GM19328 (cell line): ENCODE results near the gene OR2G6.
"Not testable (repeated sequence)": the region's sequence is repeated elsewhere in the genome, so short reads cannot be mapped to it uniquely, and the experiment has no call there.

ENCODE experiments used
- ATAC-seq: cut with Tn5 transposase; IDR thresholded peaks from one replicate; pipeline ENCODE4 v1.9.1; 2021; ENCODE audit warnings: mild to moderate bottlenecking, moderate library complexity; ENCODE audit not compliant: unreplicated experiment

Gene OR2G6

DNA sequence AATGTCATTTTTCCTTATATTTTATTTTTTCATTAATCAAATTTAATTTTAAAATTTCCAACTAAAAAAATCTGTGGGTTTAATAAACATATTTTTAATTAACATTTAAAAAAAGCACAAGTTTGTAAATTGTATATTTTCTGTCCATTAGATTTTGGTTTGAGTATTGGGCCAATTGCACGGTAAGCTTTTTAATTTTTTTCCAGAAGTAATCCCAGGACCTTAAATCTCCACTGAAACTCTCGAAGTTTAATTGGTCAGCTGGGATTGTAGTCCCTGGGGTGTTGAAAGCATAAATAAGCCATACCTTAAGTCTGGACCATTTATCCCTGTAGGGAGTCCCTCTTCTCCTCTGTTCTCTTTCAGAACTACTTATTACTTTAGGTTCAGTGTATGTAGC is at the start of gene OR2G6:
TSS of gene OR2G6 (plus strand) at position 301 of the 400 bp plus-strand sequence. CDS start 13,574 bp downstream, outside the sequence.
- not testable (repeated sequence) for ATAC-seq

DNA sequence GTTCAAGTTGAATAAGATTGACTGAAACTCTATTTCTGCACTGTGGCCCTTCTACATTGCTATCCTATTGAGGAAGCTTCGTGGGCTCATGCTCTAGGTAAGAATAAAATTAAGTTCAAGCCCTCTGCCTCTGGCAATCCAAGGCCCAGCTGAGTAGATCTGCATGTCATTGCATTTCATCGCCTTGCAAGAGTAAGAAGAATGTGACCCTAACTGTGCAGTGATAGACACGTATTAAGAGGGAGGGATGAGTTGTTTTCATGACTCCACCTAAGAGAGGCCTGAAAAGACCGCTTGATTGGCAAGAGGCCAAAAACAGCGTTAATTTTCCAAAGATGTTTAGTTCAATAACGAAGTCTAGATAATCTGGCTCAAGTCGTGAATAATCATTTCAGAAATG is 48.8 kb upstream of the OR2G6 start:
- ATAC-seq, result not testable (repeated sequence)

DNA sequence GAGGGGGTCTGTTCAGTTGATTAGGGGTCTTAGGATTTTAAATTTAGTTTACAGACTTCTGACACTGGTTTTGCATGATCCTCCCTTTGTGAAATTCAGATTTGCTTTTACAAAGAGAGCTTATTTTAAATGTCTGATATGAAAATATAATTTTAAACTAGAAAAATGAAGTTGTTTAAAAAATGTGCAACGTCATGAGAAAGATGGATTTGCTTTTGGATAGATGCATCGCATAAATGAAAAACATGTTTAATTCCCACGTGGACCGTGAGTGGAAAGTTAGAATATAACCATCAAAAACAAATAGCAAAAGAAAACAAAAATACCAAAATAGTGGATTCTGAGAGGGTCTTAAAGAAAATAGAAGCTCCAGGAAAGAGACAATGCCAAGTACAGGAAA is 36.7 kb upstream of the OR2G6 start:
- no peak for ATAC-seq

DNA sequence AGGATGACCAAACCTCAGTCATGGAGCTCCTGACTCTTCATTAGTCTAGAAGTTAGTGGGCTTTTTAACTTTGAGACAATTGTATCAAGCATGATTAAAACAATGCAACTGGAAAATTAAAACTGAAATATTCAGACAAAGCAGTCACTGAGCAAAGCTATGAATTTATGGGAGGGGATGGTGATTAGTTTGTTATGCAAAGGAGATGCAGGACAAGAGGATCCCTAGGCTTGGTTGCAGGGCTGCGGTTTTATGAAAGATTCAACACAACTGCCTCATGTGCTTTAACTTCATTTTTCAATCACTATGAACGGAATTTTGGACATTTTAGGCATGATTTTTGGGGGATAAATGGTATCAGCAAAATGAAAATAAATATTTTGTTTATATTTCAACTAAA is 35.8 kb upstream of the OR2G6 start:
- ATAC-seq, result not testable (repeated sequence)

DNA sequence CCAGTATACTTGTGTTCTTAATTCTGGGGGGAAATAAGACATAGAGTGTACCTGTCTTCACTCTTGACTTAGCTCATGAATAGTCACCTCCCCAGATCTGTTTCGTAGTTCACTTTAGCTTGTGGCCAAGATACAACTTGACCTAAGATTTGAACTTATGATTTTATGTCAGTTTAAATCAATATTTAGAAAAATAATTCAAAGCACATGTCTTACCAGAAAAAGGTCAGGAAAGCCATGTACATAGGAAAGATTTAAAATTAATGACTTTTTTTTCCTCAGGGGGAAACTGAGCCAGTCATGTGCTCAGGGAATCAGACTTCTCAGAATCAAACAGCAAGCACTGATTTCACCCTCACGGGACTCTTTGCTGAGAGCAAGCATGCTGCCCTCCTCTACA is 34.8 kb upstream of the OR2G6 start, which contains the start of gene OR2T3:
TSS of gene OR2T3 (plus strand) at position 301 of the 400 bp plus-strand sequence. CDS start at position 301, 0 bp downstream.
- not testable (repeated sequence) for ATAC-seq

DNA sequence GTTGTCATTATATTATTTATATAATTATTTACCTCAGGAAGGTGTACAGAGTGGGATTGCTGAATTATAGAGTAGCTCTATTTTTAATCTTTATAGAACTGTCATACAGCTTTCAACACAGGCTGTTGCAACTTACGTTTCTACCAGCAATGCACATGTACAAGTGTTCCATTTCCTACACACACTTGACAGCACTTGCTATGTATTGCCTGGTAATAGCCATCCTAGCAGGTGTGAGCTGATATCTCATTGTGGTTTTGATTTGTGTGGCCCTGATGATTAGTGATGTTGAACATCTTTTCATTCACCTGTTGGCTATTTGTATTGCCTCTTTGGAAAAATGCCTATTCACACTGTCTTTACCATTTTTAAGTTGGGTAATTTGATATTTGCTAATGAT is 32.2 kb upstream of the OR2G6 start:
- ATAC-seq, result not testable (repeated sequence)

DNA sequence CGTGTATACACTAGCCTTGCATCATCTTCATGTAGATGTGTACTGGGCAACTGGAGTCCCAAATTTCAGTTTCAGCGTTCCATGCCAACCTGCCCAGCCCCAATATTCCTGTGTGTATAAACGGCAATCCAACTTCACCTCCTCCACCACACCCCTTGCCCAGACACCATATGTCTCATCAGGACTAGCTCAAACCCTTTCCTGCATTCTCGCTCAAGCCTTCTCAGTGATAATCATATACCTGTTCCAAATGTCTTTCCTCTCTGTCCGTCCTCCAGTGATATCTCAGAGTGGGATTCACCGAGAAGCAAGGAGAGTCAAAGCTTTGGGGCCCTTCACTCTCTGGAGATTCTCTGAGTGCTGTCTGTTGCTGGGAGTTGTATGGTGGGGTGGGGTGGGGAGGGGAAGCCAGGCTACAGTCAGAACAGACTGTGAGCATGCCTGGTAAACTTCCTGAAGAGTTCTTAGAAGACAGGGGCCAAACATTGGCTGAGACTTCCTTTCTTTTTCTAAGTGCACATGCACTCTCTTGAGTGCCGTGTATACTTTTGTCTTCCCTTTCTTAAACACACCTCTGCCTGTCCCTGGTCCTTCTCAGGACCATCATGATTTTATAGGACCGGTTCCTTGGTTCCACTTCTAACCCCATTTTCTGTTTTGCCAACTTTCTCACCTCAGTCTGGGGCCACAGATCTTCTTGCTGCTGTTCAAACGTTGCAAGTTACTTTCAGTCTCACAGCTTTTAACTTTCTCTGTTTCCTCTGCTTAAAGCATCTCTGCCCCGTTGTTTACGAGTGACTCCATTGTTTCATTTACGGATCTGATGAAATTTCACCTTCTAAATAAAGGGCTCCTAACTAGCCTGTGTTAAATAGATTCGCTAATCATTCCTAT is 25.9 kb upstream of the OR2G6 start:
- peak; percentile 76 for ATAC-seq

DNA sequence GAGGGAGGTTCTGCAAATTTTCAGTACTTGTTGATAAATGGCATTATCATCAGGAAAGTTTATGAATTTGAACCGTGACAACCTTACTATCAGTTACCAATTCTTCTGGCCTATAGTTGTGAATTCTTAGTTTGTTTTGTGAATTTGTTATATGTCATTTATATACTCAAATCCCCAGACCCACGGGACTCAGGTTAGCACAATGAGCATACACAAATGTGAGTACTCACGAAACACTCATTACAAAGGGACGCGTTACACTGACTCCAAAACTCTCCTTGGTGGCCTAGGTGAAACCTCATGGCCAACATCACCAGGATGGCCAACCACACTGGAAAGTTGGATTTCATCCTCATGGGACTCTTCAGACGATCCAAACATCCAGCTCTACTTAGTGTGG is 19.6 kb upstream of the OR2G6 start, which contains the start of gene OR2T5:
TSS of gene OR2T5 (plus strand) at position 301 of the 400 bp plus-strand sequence. CDS start at position 301, 0 bp downstream.
- ATAC-seq, result not testable (repeated sequence)

DNA sequence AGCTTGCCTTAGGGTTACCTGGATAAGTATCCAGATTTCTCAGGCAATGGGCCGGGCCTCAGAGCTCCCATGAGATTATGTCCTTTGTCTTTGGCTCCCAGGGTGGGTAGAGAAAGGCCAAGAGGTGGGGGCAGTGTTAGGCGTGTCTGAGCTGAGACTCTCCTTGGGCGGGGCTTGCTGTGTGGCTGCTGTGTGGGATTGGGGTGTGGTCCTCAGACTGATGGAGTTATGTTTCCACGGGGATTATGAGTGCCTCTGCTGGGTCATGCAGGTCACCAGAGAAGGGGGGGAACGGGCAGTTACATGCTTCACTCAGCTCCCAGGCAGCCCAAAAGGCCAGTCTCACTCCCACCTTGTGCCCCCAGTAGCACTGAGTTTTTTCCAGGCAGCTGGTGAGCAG is 11.2 kb upstream of the OR2G6 start:
- not testable (repeated sequence) for ATAC-seq

DNA sequence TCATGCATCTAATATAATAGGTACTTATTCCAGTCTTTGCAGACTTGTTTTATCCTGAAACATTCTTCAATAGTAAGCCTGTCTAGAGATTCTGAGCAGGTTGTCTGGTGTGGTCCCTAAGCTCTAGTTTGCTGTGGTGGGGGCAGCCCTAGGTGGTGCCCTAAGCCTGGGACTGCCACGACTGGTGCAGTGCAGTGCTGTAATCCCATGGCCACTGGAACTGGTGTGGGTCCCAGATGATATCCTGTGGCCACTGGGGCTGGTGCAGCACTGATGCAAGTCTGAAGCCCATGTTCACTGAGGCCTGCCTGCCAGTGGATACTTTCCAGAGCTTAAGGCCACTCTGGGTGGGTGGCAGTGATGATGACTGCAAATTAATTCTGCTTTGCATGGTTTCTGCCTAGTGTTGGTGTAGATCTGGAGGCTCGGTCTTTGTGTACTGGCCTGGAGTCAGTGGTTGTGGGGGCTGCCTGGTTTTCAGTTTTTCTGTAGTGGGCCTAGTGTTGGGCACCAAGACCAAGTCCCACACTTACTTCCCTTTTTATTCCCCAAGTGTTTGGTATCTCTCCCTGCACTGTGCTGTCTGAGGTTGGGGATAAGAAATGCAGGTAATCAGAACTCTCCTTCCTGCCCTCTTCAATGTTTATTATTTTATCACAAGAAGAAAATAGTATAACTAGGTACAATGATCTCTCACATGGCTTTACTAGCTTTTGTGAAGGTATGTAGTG is 7.4 kb upstream of the OR2G6 start:
- not testable (repeated sequence) for ATAC-seq

DNA sequence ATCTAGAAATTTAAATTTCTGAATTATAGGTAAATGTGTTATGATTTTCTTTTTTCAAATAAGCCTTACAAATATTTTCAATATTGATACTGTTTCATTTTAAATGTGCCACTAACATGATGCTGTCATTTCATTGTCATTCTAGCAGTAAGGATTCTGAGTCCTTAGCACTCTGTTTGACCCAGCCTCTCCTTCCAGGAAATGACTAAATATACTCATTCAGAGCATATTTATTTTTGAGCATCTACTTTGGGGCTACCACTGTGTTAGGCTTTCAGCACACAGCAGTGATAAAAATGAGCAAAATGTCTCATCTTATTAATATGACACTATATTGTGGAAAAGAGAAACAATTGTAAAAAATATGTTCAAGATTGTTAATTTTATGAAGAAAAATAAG is 2.3 kb downstream of the OR2G6 start:
- not testable (repeated sequence) for ATAC-seq

DNA sequence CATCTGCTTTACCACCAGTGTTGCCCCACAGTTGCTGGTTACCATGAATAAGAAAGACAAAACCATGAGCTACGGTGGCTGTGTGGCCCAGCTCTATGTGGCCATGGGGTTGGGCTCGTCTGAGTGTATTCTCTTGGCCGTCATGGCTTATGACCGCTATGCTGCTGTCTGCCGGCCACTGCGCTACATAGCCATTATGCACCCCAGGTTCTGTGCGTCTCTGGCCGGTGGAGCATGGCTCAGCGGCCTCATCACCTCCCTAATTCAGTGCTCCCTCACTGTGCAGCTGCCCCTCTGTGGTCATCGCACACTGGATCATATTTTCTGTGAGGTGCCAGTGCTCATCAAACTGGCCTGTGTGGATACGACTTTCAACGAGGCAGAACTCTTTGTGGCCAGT is 14.0 kb downstream of the OR2G6 start:
- no peak for ATAC-seq

DNA sequence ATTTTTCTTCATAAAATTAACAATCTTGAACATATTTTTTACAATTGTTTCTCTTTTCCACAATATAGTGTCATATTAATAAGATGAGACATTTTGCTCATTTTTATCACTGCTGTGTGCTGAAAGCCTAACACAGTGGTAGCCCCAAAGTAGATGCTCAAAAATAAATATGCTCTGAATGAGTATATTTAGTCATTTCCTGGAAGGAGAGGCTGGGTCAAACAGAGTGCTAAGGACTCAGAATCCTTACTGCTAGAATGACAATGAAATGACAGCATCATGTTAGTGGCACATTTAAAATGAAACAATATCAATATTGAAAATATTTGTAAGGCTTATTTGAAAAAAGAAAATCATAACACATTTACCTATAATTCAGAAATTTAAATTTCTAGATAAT is 29.6 kb downstream of the OR2G6 start:
- not testable (repeated sequence) for ATAC-seq

DNA sequence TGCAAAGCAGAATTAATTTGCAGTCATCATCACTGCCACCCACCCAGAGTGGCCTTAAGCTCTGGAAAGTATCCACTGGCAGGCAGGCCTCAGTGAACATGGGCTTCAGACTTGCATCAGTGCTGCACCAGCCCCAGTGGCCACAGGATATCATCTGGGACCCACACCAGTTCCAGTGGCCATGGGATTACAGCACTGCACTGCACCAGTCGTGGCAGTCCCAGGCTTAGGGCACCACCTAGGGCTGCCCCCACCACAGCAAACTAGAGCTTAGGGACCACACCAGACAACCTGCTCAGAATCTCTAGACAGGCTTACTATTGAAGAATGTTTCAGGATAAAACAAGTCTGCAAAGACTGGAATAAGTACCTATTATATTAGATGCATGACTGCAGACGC is 39.5 kb downstream of the OR2G6 start:
- ATAC-seq, result not testable (repeated sequence)

DNA sequence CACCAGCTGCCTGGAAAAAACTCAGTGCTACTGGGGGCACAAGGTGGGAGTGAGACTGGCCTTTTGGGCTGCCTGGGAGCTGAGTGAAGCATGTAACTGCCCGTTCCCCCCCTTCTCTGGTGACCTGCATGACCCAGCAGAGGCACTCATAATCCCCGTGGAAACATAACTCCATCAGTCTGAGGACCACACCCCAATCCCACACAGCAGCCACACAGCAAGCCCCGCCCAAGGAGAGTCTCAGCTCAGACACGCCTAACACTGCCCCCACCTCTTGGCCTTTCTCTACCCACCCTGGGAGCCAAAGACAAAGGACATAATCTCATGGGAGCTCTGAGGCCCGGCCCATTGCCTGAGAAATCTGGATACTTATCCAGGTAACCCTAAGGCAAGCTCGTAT is 43.2 kb downstream of the OR2G6 start:
- ATAC-seq, result not testable (repeated sequence)

DNA sequence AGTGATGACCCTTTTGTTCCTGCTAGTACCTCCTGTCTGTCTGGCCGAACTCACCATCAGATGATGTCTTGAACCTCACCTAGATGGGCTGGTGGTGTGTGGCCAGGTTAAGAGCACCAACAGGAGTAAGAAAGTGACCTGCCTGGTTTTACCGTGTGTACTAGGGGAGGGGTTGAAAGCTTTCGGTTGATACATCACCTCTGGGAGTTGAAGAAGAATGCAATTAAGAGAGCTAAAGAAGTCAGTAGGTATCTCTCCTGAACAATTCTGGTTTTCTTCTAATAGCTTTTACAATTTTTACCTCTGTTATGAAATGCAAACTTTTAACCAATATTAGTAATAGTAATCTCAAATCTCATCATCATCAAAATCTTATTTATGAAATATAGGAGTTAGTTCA is 54.8 kb downstream of the OR2G6 start, which contains the start of gene OR2T29:
TSS of gene OR2T29 (minus strand) at position 101 of the 400 bp plus-strand sequence. CDS start 3,281 bp downstream, outside the sequence.
- ATAC-seq, result not testable (repeated sequence)

DNA sequence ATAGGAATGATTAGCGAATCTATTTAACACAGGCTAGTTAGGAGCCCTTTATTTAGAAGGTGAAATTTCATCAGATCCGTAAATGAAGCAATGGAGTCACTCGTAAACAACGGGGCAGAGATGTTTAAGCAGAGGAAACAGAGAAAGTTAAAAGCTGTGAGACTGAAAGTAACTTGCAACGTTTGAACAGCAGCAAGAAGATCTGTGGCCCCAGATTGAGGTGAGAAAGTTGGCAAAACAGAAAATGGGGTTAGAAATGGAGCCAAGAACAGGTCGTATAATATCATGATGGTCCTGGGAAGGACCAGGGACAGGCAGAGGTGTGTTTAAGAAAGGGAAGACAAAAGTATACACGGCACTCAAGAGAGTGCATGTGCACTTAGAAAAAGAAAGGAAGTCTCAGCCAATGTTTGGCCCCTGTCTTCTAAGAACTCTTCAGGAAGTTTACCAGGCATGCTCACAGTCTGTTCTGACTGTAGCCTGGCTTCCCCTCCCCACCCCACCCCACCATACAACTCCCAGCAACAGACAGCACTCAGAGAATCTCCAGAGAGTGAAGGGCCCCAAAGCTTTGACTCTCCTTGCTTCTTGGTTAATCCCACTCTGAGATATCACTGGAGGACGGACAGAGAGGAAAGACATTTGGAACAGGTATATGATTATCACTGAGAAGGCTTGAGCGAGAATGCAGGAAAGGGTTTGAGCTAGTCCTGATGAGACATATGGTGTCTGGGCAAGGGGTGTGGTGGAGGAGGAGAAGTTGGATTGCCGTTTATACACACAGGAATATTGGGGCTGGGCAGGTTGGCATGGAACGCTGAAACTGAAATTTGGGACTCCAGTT is 57.9 kb downstream of the OR2G6 start:
- ATAC-seq, result not testable (repeated sequence)

DNA sequence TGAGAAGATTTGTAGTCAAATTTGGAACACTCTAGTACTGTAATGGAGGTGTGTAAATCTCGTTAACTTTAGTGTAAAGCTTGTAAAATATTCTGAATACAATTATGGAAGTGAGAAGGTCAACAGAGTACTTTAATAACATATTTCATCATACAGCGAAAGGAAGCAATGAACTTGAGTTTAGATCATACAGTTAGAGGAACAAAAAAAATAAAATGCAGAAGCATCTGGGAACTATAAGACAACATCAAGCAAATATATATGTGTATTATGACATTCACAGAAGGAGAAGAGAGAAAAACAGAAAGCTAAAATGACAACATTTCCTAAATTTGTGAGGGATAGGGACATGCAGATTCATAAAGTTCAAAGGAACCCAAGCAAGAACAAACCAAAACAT is 61.2 kb downstream of the OR2G6 start:
- not testable (repeated sequence) for ATAC-seq

DNA sequence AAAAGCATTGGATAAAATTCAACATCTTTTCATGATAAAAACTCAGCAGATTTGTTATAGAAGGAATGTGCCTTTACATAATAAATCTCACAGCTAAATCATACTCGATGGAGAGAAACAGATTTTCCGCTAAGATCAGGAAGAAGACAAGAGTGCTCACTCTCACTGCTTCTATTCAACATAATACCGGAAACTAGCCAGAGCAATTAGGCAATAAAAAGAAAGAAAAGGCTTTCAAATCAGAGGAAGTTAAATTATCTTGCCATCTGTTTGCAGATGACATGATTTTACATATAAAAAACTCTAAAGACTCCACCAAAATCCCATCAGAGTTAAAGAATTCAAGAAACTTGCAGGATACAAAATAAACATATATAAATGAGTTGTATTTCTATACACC is 62.9 kb downstream of the OR2G6 start:
- ATAC-seq, result not testable (repeated sequence)

DNA sequence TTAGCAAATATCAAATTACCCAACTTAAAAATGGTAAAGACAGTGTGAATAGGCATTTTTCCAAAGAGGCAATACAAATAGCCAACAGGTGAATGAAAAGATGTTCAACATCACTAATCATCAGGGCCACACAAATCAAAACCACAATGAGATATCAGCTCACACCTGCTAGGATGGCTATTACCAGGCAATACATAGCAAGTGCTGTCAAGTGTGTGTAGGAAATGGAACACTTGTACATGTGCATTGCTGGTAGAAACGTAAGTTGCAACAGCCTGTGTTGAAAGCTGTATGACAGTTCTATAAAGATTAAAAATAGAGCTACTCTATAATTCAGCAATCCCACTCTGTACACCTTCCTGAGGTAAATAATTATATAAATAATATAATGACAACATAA is 64.2 kb downstream of the OR2G6 start:
- ATAC-seq, result peak; percentile 84
